ENCODE measurements around the gene IL27RA. TPM values are rescaled to one million over a fixed set of nuclear protein-coding genes. Genes with fewer than 3 reads are reported as not detected.
A peak's percentile ranks its signal among the peaks of the same experiment; 100 is the strongest.

The IL27RA gene
- polyA plus RNA-seq, 3 donors = 2.7 to 8.5 (median 2.9) TPM

- WGBS, 3 donors = 1% methylated on average over 37 to 51 of the region's 51 CpGs
- H3K27ac ChIP-seq (ENCODE audit: low read depth, low read length) = peak within 1 kb of the TSS; percentile 54
These were observed 41.1 kb downstream of the IL27RA start, which contains the start of gene MISP3 for GRCh38 chr19:14072535-14073260. Gene MISP3, plus strand, starts transcription at chr19:14072786. Its CDS starts 524 bp downstream, at chr19:14073310.

- 0 to 1% (median 0%) methylated on average over 42 to 106 of the region's 106 CpGs for WGBS, 3 donors
- peak overlapping the region; percentile 54 for H3K27ac ChIP-seq (ENCODE audit: low read depth, low read length)
These were observed 41.8 kb downstream of the IL27RA start for GRCh38 chr19:14073261-14073924.

DNA sequence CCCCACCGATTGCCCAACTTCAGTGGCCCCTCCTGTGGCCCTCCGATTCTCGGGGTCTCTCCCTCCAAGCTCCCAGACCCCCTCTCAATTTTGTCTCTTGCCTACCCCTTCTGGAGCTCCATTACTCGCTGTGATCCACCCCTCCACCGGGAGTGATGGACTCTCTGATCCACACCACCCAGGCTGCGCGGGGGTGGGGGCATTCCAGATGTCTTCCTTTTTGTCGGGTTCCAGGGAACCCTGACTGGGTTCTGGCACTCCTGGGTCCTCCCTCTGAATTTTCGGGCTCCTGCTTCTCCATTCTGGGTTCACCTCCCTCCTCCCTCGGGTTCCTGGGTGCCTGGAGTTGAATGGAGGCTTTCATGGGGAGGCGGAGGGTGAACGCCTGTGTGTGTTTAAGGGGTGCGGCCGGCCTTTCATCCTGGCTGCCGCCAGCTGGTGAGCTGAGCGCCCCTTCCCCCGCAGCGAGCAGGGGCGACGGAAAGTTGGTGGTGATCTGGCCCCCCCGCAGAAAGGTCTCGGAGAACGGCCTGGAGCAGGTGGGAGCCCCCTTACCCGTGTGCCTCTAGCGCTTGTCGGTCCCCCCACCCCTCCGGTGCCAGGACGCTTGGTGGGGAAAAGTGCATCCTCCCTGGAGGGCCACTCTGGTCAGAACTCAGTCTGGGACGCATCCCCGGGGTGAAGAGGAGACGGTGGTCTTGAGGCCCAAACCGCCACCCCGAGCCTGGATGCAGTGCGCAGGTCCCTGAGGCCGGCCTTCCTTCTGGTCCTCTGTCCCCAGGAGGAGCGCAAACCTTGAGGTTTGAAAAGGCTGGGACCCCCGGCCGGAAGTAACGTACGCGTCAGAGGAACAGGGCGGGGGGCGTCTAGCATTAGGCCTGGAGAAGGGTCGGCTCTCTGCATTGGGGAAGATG lies 42.6 kb downstream of the IL27RA start:
- WGBS, 3 donors = 1 to 2% (median 1%) methylated on average over 41 to 44 of the region's 44 CpGs
- H3K27ac ChIP-seq (ENCODE audit: low read depth, low read length) = peak overlapping the region; percentile 54

- WGBS, 3 donors = 42 to 87% (median 45%) methylated on average over 2 of the region's 2 CpGs
- no peak overlapping the region for H3K27ac ChIP-seq (ENCODE audit: low read depth, low read length)
These were observed 46.8 kb downstream of the IL27RA start for GRCh38 chr19:14078411-14078810.

GRCh38 chr19:14080887-14081796 lies 49.6 kb downstream of the IL27RA start:
- WGBS, 3 donors = 0 to 1% (median 1%) methylated on average over 50 of the region's 50 CpGs
- H3K27ac ChIP-seq (ENCODE audit: low read depth, low read length) = no peak overlapping the region

- 8 to 25% (median 22%) methylated on average over 24 of the region's 24 CpGs for WGBS, 3 donors
- no peak overlapping the region for H3K27ac ChIP-seq (ENCODE audit: low read depth, low read length)
These were observed 50.5 kb downstream of the IL27RA start for GRCh38 chr19:14081797-14082674.

DNA sequence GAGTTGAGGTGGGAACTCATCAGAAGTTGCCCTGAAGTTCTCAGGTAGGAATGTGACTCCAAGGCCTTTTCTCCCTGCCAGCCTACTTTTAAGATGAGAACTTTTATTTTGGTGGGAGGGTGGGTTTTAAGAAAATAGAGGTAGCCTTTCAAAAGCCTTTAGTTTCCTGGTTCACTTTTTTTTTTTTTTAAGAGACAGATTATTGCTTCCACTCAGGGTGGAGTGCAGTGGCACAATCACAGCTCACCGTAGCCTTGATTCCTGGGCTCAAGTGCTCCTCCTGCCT lies 51.1 kb downstream of the IL27RA start:
- H3K27ac ChIP-seq (ENCODE audit: low read depth, low read length) = no peak overlapping the region

GRCh38 chr19:14085309-14085995 lies 53.9 kb downstream of the IL27RA start, which contains the start of gene C19orf67:
Gene C19orf67, minus strand, starts transcription at chr19:14085783. Its CDS starts 156 bp downstream, at chr19:14085627.
- no peak within 1 kb of the TSS for H3K27ac ChIP-seq (ENCODE audit: low read depth, low read length)
- 51 to 77% (median 76%) methylated on average over 47 to 54 of the region's 54 CpGs for WGBS, 3 donors

More for the DNA sequence above, 51.1 kb downstream of the IL27RA start:
- 50 to 76% (median 67%) methylated on average over 1 of the region's 1 CpG for WGBS, 3 donors

GRCh38 chr19:14086098-14086497 lies 54.5 kb downstream of the IL27RA start:
- H3K27ac ChIP-seq (ENCODE audit: low read depth, low read length) = no peak overlapping the region
- 90 to 93% (median 93%) methylated on average over 5 of the region's 5 CpGs for WGBS, 3 donors

GRCh38 chr19:14088634-14089411 lies 57.3 kb downstream of the IL27RA start:
- WGBS, 3 donors = 88 to 90% (median 90%) methylated on average over 27 to 30 of the region's 30 CpGs
- no peak overlapping the region for H3K27ac ChIP-seq (ENCODE audit: low read depth, low read length)

DNA sequence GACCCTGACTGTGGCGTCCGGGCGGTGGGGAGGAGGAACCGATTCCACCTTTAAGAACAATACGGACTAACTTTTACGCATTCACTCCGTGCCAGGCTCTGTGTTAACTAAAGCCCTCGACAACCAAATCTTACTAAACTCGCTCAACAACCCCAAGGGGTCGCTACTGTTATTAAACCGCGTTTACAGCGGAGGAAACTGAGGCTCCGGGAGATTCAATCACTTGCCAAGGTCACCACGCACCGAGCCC lies 57.8 kb downstream of the IL27RA start:
- WGBS, 3 donors = 11 to 22% (median 20%) methylated on average over 16 of the region's 16 CpGs

GRCh38 chr19:14089662-14090508 lies 58.3 kb downstream of the IL27RA start:
- WGBS, 3 donors = 0 to 1% (median 1%) methylated on average over 84 to 132 of the region's 142 CpGs

More for the DNA sequence above, 57.8 kb downstream of the IL27RA start:
- no peak overlapping the region for H3K27ac ChIP-seq (ENCODE audit: low read depth, low read length)

GRCh38 chr19:14090509-14091080 lies 59.0 kb downstream of the IL27RA start, which contains the start of gene SAMD1:
Gene SAMD1, minus strand, starts transcription at chr19:14090751.
- WGBS, 3 donors = 0 to 1% (median 0%) methylated on average over 1 to 42 of the region's 65 CpGs

More at GRCh38 chr19:14089662-14090508, 58.3 kb downstream of the IL27RA start:
- no peak overlapping the region for H3K27ac ChIP-seq (ENCODE audit: low read depth, low read length)

DNA sequence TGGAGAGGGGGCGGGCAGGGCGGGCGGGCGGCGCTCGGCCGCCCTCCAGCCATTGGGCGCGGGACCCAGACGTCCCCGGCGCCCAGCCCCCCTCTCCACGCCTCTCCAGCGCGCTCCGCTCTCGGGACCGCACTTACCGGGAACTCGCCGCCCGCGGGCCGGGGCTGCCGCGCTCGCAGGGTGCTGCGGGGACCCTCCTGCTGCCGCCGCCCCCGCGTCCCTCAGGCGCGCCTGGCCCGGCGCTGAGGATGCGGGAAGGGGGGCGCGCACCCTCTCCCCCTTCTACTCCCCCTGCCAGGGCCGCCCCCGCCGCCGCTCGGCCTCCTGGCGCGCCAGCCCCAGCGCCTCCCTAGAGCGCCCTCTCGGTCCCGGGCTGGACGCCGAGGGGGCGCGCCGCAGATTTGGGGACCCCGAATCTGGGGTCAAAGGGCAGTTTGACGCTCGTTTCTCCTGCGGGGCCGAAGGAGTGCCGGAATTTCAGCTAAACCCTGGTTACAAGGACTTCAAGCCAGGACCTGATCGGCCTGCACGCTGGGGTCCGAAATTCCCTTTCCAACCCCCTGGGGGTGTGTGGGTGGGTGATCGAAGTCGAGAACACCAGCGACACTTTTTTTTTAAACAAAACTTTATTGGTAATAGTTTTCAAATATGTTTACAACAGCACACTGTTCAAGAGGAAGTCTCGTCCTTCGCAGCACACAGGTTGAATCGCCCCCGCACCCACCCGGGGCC lies 59.7 kb downstream of the IL27RA start:
- H3K27ac ChIP-seq (ENCODE audit: low read depth, low read length) = no peak overlapping the region
- 0% methylated on average over 23 to 68 of the region's 72 CpGs for WGBS, 3 donors

More at GRCh38 chr19:14090509-14091080, 59.0 kb downstream of the IL27RA start, which contains the start of gene SAMD1:
- H3K27ac ChIP-seq (ENCODE audit: low read depth, low read length) = no peak within 1 kb of the TSS

Measured in adipose tissue (tissue), 3 donors.